Suprapubic skin (tissue), 4 donors: ENCODE measurements around the gene TMCO2. TPM values are rescaled to one million over a fixed set of nuclear protein-coding genes. Genes with fewer than 3 reads are reported as not detected.

Experiments used
- DNase-seq, 2 donors: peaks; one replicate each; pipeline ENCODE4 v3.0.0-alpha.2; 2019; ENCODE audit warnings: low spot score in 2 of 2
- H3K27ac ChIP-seq: fragments of 200-600 bp; sonication (generic); one replicate; pipeline ENCODE4 v1.5.1; 2019
- H3K27me3 ChIP-seq: fragments of 200-600 bp; sonication (generic); one replicate; pipeline ENCODE4 v1.5.1; 2019
- H3K36me3 ChIP-seq: fragments of 200-600 bp; sonication (generic); one replicate; pipeline ENCODE4 v1.5.1; 2019
- H3K4me1 ChIP-seq: fragments of 200-600 bp; sonication (generic); one replicate; pipeline ENCODE4 v1.5.1; 2019
- H3K4me3 ChIP-seq: fragments of 200-600 bp; sonication (generic); one replicate; pipeline ENCODE4 v1.5.1; 2019; ENCODE audit warnings: mild to moderate bottlenecking
- H3K9me3 ChIP-seq: fragments of 200-600 bp; sonication (generic); one replicate; pipeline ENCODE4 v1.5.1; 2019
- CTCF ChIP-seq, 2 donors: fragments of 200-600 bp in 1 of 2; fragments of 450-650 bp in 1 of 2; sonication (generic) in 1 of 2; IDR thresholded peaks; one replicate each; pipeline ENCODE4 v1.5.1; 2016 to 2019; ENCODE audit warnings: antibody characterized with exemption in 2 of 2, mild to moderate bottlenecking in 1 of 2, moderate library complexity in 1 of 2
- EP300 ChIP-seq: sonication (generic); formaldehyde crosslinking; IDR thresholded peaks from one replicate; pipeline ENCODE4 v1.6.1; 2017; ENCODE audit warnings: antibody characterized with exemption
- POLR2A ChIP-seq, 2 donors: fragments of 450-650 bp; IDR thresholded peaks; one replicate each; pipeline ENCODE4 v1.6.1; 2017; ENCODE audit warnings: antibody characterized with exemption in 2 of 2, mild to moderate bottlenecking in 2 of 2, moderate library complexity in 2 of 2
- POLR2AphosphoS5 ChIP-seq, 3 donors: sonication (generic); formaldehyde crosslinking; IDR thresholded peaks; one replicate each; pipeline ENCODE4 v1.6.1; 2017; ENCODE audit warnings: antibody characterized with exemption in 3 of 3
- WGBS: methylation state at CpG from one replicate; pipeline ENCODE4 v1.1.5; 2018; 5-methylcytosine and 5-hydroxymethylcytosine counted together
- total RNA-seq, 4 donors: library from RNA; depleted of rRNA; stranded (reverse); fragments of >200 nt; gene quantifications; one replicate each; pipeline ENCODE4 v1.1.0, GENCODE V29; 2016

Gene TMCO2
- total RNA-seq, 4 donors from 2014 or later, result not detected

- Histone ChIP-seq H3K36me3 (no peaks in the 10 kb centered on the region), H3K9me3 (no peaks in the 10 kb centered on the region), H3K4me3 (no peak overlapping the region), H3K27ac (no peak overlapping the region), H3K27me3 (no peaks in the 10 kb centered on the region), H3K4me1 (no peaks in the 10 kb centered on the region)
- no peak for TF ChIP-seq POLR2A (IDR thresholded peaks at IDR 0.05)
- no peak for TF ChIP-seq EP300
- no peak for TF ChIP-seq POLR2AphosphoS5 (IDR thresholded peaks at IDR 0.05)
- DNase-seq, result no peak
- 87% methylated on average over 3 of the region's 3 CpGs for WGBS
Measured at GRCh38 chr1:40245686-40246085, 2.1 kb upstream of the TMCO2 start.

- Histone ChIP-seq H3K4me1 (no peaks in the 10 kb centered on the region), H3K27me3 (no peaks in the 10 kb centered on the region), H3K36me3 (no peaks in the 10 kb centered on the region), H3K4me3 (no peak overlapping the region), H3K27ac (no peak overlapping the region), H3K9me3 (no peaks in the 10 kb centered on the region)
- TF ChIP-seq CTCF (IDR thresholded peaks at IDR 0.05) (no peak), POLR2AphosphoS5 (IDR thresholded peaks at IDR 0.05) (no peak), EP300 (no peak), POLR2A (IDR thresholded peaks at IDR 0.05) (no peak)
- no peak for DNase-seq
Measured at GRCh38 chr1:40248412-40248811, 675 bp downstream of the TMCO2 start.

- Histone ChIP-seq H3K9me3 (no peaks in the 10 kb centered on the region), H3K27ac (no peak overlapping the region), H3K4me1 (peaks cover 9% of the 10 kb centered on the region), H3K36me3 (no peaks in the 10 kb centered on the region), H3K4me3 (no peak overlapping the region), H3K27me3 (no peaks in the 10 kb centered on the region)
- no peak for DNase-seq
- WGBS, result 82% methylated on average over 4 of the region's 4 CpGs
- TF ChIP-seq POLR2AphosphoS5 (IDR thresholded peaks at IDR 0.05), result no peak
- no peak for TF ChIP-seq CTCF (IDR thresholded peaks at IDR 0.05)
- TF ChIP-seq POLR2A (IDR thresholded peaks at IDR 0.05), result no peak
- TF ChIP-seq EP300, result no peak
Measured at GRCh38 chr1:40251456-40251855, 3.7 kb downstream of the TMCO2 start.

GRCh38 chr1:40252601-40253000 lies 4.9 kb downstream of the TMCO2 start:
- no peak for TF ChIP-seq CTCF (IDR thresholded peaks at IDR 0.05)
- no peak for TF ChIP-seq POLR2AphosphoS5 (IDR thresholded peaks at IDR 0.05)
- TF ChIP-seq POLR2A (IDR thresholded peaks at IDR 0.05), result no peak
- no peak for TF ChIP-seq EP300
- H3K4me1 ChIP-seq, result peaks cover 14% of the 10 kb centered on the region
- no peak overlapping the region for H3K27ac ChIP-seq
- H3K27me3 ChIP-seq, result no peaks in the 10 kb centered on the region
- WGBS, result 88% methylated on average over 2 of the region's 2 CpGs
- H3K4me3 ChIP-seq, result no peak overlapping the region
- H3K9me3 ChIP-seq, result no peaks in the 10 kb centered on the region
- DNase-seq, result no peak
- H3K36me3 ChIP-seq, result no peaks in the 10 kb centered on the region

- H3K27ac ChIP-seq, result no peak overlapping the region
- no peak for DNase-seq
- H3K9me3 ChIP-seq, result no peaks in the 10 kb centered on the region
- TF ChIP-seq EP300, result no peak
- no peak for TF ChIP-seq POLR2AphosphoS5 (IDR thresholded peaks at IDR 0.05)
- no peak for TF ChIP-seq CTCF (IDR thresholded peaks at IDR 0.05)
- no peak for TF ChIP-seq POLR2A (IDR thresholded peaks at IDR 0.05)
- H3K27me3 ChIP-seq, result no peaks in the 10 kb centered on the region
- peaks cover 30% of the 10 kb centered on the region for H3K4me1 ChIP-seq
- H3K36me3 ChIP-seq, result no peaks in the 10 kb centered on the region
- H3K4me3 ChIP-seq, result no peak overlapping the region
Measured at GRCh38 chr1:40255231-40255630, 7.5 kb downstream of the TMCO2 start.

- TF ChIP-seq EP300, result no peak
- no peak for TF ChIP-seq POLR2AphosphoS5 (IDR thresholded peaks at IDR 0.05)
- TF ChIP-seq CTCF (IDR thresholded peaks at IDR 0.05), result no peak
- H3K4me1 ChIP-seq, result peaks cover 31% of the 10 kb centered on the region
- no peaks in the 10 kb centered on the region for H3K27me3 ChIP-seq
- WGBS, result 52% methylated on average over 6 of the region's 6 CpGs
- peak overlapping the region; percentile 96 for H3K27ac ChIP-seq
- DNase-seq, result no peak
- H3K4me3 ChIP-seq, result peak overlapping the region; percentile 89
- peaks cover 9% of the 10 kb centered on the region for H3K36me3 ChIP-seq
- no peaks in the 10 kb centered on the region for H3K9me3 ChIP-seq
Measured at GRCh38 chr1:40256401-40257084, 8.8 kb downstream of the TMCO2 start.
